IPS-20b (cell line): ENCODE results near the gene SEPHS2.
A peak's percentile ranks its signal among the peaks of the same experiment; 100 is the strongest.

Source experiments
- H3K27ac ChIP-seq: one replicate; pipeline ENCODE4 v1.5.1; 2013; ENCODE audit warnings: low read length
- H3K27me3 ChIP-seq: 2 replicates; pipeline ENCODE4 v1.6.1; 2013; ENCODE audit warnings: mild to moderate bottlenecking, low read length, inconsistent platforms; ENCODE audit not compliant: insufficient read depth
- H3K36me3 ChIP-seq: 2 replicates; pipeline ENCODE4 v1.6.1; 2013; ENCODE audit warnings: low read depth, mild to moderate bottlenecking, inconsistent platforms, low read length, moderate library complexity; ENCODE audit not compliant: insufficient read depth
- H3K4me1 ChIP-seq: 2 replicates; pipeline ENCODE4 v1.6.1; 2013; ENCODE audit warnings: mild to moderate bottlenecking, control low read depth, inconsistent platforms, low read length, moderate library complexity; ENCODE audit not compliant: insufficient read depth
- H3K4me3 ChIP-seq: 2 replicates; pipeline ENCODE4 v1.5.1; 2013; ENCODE audit warnings: mild to moderate bottlenecking, low read length, inconsistent platforms
- H3K9ac ChIP-seq: 2 replicates; pipeline ENCODE4 v1.6.1; 2013; ENCODE audit warnings: low read depth, mild to moderate bottlenecking, inconsistent platforms, low read length, moderate library complexity
- H3K9me3 ChIP-seq: 2 replicates; pipeline ENCODE4 v1.6.1; 2013; ENCODE audit warnings: mild to moderate bottlenecking, low read depth, low read length, inconsistent platforms; ENCODE audit not compliant: insufficient read depth

Gene SEPHS2, protein sequence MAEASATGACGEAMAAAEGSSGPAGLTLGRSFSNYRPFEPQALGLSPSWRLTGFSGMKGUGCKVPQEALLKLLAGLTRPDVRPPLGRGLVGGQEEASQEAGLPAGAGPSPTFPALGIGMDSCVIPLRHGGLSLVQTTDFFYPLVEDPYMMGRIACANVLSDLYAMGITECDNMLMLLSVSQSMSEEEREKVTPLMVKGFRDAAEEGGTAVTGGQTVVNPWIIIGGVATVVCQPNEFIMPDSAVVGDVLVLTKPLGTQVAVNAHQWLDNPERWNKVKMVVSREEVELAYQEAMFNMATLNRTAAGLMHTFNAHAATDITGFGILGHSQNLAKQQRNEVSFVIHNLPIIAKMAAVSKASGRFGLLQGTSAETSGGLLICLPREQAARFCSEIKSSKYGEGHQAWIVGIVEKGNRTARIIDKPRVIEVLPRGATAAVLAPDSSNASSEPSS

DNA sequence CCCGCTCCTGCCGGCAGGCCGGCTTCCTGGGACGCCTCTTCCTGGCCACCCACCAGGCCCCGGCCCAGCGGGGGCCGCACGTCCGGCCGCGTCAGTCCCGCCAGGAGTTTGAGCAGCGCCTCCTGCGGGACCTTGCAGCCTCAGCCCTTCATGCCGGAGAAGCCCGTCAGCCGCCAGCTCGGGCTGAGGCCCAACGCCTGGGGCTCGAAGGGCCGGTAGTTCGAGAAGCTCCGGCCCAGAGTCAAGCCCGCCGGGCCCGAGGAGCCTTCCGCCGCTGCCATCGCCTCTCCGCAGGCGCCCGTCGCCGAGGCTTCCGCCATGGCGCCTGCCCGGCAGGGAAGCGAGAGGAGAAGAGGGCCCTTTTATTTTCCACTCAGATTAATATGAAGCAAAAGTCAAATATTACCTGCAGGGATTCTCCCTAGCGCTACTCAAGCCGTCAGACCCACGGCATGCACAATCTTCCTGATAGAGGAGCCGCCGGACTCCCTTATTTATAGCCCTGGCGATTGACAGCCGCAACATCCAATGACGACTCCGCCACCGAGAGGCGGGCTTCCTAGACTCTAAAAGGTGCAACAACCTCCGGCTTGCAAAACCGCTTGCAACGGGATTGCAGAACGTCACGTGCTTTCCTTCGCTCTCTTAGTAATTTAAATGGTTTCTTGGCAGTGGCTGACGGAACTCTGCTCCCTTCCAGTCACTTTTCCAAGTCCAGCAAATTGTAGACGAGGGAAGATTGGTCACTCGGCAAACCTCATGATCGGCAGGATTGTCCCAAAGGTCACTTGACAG lies at the start of gene SEPHS2:
TSS of gene SEPHS2 (minus strand) at position 467 of the 795 bp plus-strand sequence. CDS start at position 320, 147 bp downstream.
- Histone ChIP-seq H3K36me3 (peaks cover 6% of the 10 kb centered on the region; the same call in 1 of the 2 replicates), H3K4me3 (peak within 1 kb of the TSS; percentile 81), H3K9me3 (no peaks in the 10 kb centered on the region), H3K27me3 (no peaks in the 10 kb centered on the region), H3K27ac (no peak within 1 kb of the TSS), H3K4me1 (0 out of 2 replicates have a peak, but pooled peaks cover 3% of the 10 kb centered on the region), H3K9ac (peak within 1 kb of the TSS; percentile 81)

DNA sequence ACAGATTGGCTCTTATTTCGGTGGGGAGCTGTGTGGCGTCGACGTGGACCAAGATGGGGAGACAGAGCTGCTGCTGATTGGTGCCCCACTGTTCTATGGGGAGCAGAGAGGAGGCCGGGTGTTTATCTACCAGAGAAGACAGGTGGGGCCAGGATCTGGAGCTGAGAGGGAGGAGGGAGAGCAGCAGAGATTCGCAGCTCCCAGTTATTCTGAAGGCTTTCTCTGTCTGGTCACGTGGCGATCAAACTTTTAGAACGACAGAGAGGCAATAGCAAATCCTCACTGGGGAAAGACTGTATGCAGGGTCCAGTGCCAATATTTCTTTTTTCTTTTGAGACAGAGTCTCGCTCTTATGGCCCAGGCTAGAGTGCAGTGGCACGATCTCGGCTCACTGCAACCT lies 49.0 kb upstream of the SEPHS2 start:
- Histone ChIP-seq H3K4me3 (no peak overlapping the region), H3K9me3 (no peaks in the 10 kb centered on the region), H3K27ac (no peak overlapping the region), H3K9ac (no peak overlapping the region), H3K27me3 (peaks cover 8% of the 10 kb centered on the region; the same call in 1 of the 2 replicates), H3K4me1 (peaks cover 2% of the 10 kb centered on the region; the same call in 1 of the 2 replicates), H3K36me3 (no peaks in the 10 kb centered on the region)

DNA sequence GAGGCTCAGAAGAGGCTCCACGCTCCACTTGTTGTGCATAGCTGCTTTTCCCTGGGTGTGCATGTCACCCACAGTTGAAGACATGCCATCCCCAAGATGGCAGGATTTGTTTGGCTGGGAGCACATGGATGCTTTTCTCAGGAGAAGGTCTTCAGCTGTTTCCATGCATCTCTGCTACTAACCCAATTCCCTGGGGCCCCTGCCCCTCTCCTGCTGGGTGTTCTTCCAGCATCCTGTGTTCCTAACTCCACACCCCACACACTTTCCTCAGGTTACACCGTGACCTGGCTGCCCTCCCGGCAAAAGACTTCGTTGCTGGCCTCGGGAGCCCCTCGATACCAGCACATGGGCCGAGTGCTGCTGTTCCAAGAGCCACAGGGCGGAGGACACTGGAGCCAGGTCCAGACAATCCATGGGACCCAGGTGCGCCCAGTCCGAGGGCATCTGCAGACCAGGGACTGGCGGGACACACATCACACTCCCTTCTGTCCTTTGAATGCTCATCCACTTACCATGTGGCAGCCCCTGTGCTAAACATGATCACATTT lies 48.3 kb upstream of the SEPHS2 start:
- no peak overlapping the region for H3K9ac ChIP-seq
- peaks cover 2% of the 10 kb centered on the region; the same call in 1 of the 2 replicates for H3K4me1 ChIP-seq
- H3K27me3 ChIP-seq: peaks cover 8% of the 10 kb centered on the region; the same call in 1 of the 2 replicates
- no peak overlapping the region for H3K4me3 ChIP-seq
- no peak overlapping the region for H3K27ac ChIP-seq
- H3K36me3 ChIP-seq: no peaks in the 10 kb centered on the region
- no peaks in the 10 kb centered on the region for H3K9me3 ChIP-seq

DNA sequence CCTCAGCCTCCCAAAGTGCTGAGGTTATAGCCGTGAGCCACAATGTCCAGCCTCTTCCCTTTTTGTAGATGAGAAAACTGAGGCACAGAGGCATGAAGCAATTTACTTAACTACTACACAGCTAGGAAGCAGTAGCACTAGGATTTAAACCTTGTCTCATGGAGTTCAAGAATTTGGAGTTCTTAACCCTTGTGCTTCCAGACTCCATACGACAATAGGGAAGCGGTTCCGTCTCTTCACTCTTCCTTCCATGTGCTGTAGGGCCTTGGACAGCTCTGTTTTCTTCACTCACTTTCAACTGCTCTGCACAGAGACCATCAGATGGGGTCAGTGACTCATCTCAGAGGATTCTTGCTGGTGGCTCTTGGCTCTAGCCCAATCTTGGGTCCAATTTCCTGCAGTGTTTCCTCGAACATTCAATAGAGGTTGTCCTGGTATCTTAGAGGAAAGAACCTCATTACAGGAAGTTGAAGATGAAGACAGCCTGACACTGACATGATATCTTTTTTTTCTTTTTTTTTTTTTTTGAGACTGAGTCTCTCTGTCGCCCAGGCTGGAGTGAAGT lies 46.2 kb upstream of the SEPHS2 start:
- H3K9me3 ChIP-seq: no peaks in the 10 kb centered on the region
- peaks cover 2% of the 10 kb centered on the region; the same call in 1 of the 2 replicates for H3K4me1 ChIP-seq
- no peak overlapping the region for H3K4me3 ChIP-seq
- H3K9ac ChIP-seq: no peak overlapping the region
- no peak overlapping the region for H3K27ac ChIP-seq
- H3K36me3 ChIP-seq: no peaks in the 10 kb centered on the region
- peaks cover 8% of the 10 kb centered on the region; the same call in 1 of the 2 replicates for H3K27me3 ChIP-seq

DNA sequence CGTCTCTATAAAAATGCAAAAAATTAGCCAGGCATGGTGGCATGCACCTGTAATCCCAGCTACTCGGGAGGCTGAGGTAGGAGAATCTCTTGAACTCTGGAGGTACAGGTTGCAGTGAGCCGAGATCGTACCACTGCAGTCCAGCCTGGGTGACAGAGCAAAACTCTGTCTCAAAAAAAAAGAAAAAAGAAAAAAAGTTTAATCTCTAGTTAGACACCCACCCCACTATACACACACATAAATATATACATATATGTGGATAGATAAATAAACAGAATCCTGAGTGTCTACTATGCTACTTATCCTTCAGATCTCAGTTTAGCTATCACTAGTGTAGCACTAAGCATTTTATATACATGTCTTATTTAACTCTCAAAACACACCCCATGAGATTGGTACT lies 45.6 kb upstream of the SEPHS2 start:
- Histone ChIP-seq H3K27me3 (peaks cover 8% of the 10 kb centered on the region; the same call in 1 of the 2 replicates), H3K4me3 (no peak overlapping the region), H3K4me1 (peaks cover 2% of the 10 kb centered on the region; the same call in 1 of the 2 replicates), H3K9me3 (no peaks in the 10 kb centered on the region), H3K36me3 (no peaks in the 10 kb centered on the region), H3K9ac (no peak overlapping the region), H3K27ac (no peak overlapping the region)

DNA sequence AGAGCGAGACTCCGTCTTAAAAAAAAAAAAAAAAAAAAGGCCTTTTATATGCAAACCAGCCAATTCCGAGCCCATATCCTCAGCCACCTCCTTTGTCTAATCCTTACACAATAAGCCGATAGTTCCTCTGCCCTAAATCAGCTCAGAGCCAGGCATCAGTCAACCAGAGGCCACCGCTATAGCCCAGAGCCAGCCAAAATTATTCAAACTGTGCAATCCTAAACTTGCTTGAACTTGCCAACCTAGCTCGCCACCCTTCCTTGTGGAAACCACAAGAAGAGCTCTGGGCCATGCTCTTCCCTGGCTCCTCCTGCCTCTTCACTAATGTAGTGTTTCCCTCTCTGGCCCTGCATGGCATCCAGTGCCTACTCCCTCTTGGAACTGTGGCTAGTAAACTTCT lies 44.5 kb upstream of the SEPHS2 start:
- H3K27ac ChIP-seq: no peak overlapping the region
- H3K4me1 ChIP-seq: peaks cover 2% of the 10 kb centered on the region; the same call in 1 of the 2 replicates
- no peaks in the 10 kb centered on the region for H3K36me3 ChIP-seq
- H3K27me3 ChIP-seq: peaks cover 8% of the 10 kb centered on the region; the same call in 1 of the 2 replicates
- H3K4me3 ChIP-seq: no peak overlapping the region
- H3K9ac ChIP-seq: no peak overlapping the region
- H3K9me3 ChIP-seq: no peaks in the 10 kb centered on the region

DNA sequence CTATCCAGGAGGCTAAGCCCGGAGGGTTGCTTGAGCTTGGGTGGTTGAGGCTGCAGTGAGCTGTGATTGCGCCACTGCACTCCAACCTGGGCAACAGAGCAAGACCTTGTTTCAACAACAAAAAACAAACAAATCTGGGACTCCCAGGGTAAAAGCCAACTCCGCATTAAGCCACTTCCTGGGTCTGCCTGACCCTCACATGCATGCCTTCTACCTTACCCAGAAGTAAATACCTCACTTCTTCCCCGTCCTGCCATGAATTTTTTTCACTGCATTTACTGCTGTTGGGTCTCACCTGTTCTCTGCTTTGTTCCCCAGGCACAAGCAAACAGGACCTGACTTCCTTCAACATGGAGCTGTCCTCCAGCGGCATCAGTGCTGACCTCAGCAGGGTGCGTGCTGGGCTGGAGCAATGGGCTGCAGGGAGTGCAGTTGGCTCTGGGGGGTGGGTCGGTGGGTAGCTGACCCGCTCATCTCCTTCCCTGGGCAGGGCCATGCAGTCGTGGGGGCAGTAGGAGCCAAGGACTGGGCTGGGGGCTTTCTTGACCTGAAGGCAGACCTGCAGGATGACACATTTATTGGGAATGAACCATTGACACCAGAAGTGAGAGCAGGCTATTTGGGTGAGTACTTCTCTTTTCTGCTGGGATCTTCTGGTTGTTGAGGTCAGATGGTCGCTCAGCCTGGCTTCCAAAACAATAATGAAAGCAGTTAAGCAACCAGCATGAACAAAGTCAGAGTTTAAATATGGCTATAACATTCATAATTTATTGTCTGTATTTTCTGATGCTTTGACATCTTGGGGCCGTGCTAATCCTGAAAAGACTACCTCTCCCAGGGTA lies 43.3 kb upstream of the SEPHS2 start:
- peaks cover 2% of the 10 kb centered on the region; the same call in 1 of the 2 replicates for H3K4me1 ChIP-seq
- no peak overlapping the region for H3K9ac ChIP-seq
- no peak overlapping the region for H3K27ac ChIP-seq
- 0 out of 2 replicates have a peak, but pooled peaks cover 2% of the 10 kb centered on the region for H3K27me3 ChIP-seq
- H3K4me3 ChIP-seq: no peak overlapping the region
- H3K9me3 ChIP-seq: no peaks in the 10 kb centered on the region
- H3K36me3 ChIP-seq: no peaks in the 10 kb centered on the region

DNA sequence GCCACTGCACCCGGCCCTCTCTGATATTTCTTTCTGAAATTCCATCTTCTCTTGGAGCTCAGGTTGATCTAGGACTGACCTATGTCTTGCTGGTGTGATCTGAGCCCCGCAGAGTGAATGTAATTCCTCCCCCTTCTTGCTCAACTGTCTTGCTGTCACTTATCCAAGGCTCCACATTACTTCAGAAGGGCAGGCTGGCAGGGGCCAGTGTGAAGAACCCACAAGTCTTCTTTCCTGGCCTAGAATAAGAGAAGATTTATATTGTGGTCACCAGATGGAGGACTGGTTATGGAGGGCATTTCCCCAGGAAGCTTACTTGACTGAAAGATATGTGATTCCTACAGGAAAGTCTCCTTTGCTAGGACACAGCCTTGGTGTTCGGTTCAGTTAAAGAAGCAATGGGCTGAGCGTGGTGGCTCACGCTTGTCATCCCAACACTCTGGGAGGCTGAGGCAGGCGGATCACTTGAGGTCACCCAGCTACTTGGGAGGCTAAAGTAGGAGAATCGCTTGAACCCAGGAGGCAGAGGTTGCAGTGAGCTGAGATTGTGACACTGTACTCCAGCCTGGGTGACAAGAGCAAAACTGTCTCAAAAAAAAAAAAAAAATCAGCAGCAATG lies 40.3 kb upstream of the SEPHS2 start:
- Histone ChIP-seq H3K4me1 (peaks cover 2% of the 10 kb centered on the region; the same call in 1 of the 2 replicates), H3K9ac (no peak overlapping the region), H3K27ac (no peak overlapping the region), H3K36me3 (no peaks in the 10 kb centered on the region), H3K27me3 (no peaks in the 10 kb centered on the region), H3K9me3 (no peaks in the 10 kb centered on the region), H3K4me3 (no peak overlapping the region)

DNA sequence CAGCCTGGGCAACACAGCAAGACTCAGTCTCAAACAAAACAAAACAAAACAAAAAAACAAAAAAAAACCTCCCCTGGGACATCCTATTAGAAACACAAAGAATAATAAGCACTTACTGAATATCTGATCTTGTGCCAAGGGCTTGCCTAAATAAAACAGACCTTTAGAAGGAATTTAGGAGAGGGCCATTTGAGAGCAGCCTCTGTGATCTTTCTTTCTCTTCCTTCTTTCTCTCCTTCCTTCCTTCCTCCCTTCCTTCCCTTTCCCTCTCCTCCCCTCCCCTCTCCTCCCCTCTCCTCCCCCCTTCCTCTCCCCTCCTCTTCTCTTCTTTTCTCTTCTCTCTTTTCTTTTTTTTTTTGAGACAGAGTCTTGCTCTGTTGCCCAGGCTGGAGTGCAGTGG lies 39.2 kb upstream of the SEPHS2 start:
- Histone ChIP-seq H3K4me3 (no peak overlapping the region), H3K4me1 (no peaks in the 10 kb centered on the region), H3K27ac (no peak overlapping the region), H3K9me3 (no peaks in the 10 kb centered on the region), H3K27me3 (no peaks in the 10 kb centered on the region), H3K9ac (no peak overlapping the region), H3K36me3 (no peaks in the 10 kb centered on the region)

DNA sequence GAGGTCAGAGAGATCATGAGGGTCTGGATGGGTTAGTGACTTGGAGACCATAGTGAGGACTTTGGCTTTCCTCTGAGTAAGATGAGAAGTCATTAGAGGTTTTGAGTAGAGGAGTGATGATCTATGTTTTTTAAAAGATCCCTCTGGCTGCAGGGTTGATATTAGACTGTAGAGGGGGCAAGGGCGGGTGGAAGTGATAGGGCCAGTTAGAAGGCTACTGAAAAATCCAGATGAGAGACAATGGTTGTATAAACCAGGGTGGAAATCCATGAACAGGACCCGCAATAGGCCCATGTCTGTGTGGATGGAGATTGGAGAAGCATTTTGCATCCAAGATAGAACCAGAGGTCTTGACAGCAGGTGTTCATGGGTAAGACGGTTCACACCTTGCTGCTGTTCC lies 36.7 kb upstream of the SEPHS2 start:
- no peak overlapping the region for H3K9ac ChIP-seq
- no peak overlapping the region for H3K27ac ChIP-seq
- H3K36me3 ChIP-seq: no peaks in the 10 kb centered on the region
- no peak overlapping the region for H3K4me3 ChIP-seq
- H3K9me3 ChIP-seq: no peaks in the 10 kb centered on the region
- no peaks in the 10 kb centered on the region for H3K27me3 ChIP-seq
- H3K4me1 ChIP-seq: no peaks in the 10 kb centered on the region
